Stimulated activated CD4-positive, alpha-beta T cell treated with anti-CD3 and anti-CD28 coated beads, Interleukin-4, amount 100 ng/mL, for 48 hours (primary cell): ENCODE measurements around the gene ZMAT3.

Source experiments
- DNase-seq, 2 donors: peaks; one replicate each; pipeline ENCODE4 v3.0.0-alpha.2; 2020; ENCODE audit warnings: low read depth in 2 of 2

Gene ZMAT3

GRCh38 chr3:179021119-179021903 lies 50.3 kb downstream of the ZMAT3 start:
- no peak for DNase-seq

GRCh38 chr3:179020112-179020511 lies 51.5 kb downstream of the ZMAT3 start:
- no peak for DNase-seq

GRCh38 chr3:179018808-179019207 lies 52.8 kb downstream of the ZMAT3 start:
- no peak for DNase-seq

GRCh38 chr3:179016979-179017670 lies 54.5 kb downstream of the ZMAT3 start:
- DNase-seq = no peak

GRCh38 chr3:179015551-179016020 lies 56.0 kb downstream of the ZMAT3 start:
- peak in 1 of 2 donors; percentile 40 for DNase-seq

GRCh38 chr3:179005706-179006105 lies 65.9 kb downstream of the ZMAT3 start:
- no peak for DNase-seq

GRCh38 chr3:179005213-179005612 lies 66.4 kb downstream of the ZMAT3 start:
- DNase-seq = no peak

- no peak for DNase-seq
Measured at GRCh38 chr3:179000659-179001058, 71.0 kb downstream of the ZMAT3 start.

- no peak for DNase-seq
Measured at GRCh38 chr3:179000144-179000543, 71.5 kb downstream of the ZMAT3 start.

GRCh38 chr3:178996399-178996798 lies 75.2 kb downstream of the ZMAT3 start:
- no peak for DNase-seq

- no peak for DNase-seq
Measured at GRCh38 chr3:178990293-178990692, 81.3 kb downstream of the ZMAT3 start.

GRCh38 chr3:178989821-178990220 lies 81.8 kb downstream of the ZMAT3 start:
- DNase-seq = no peak

GRCh38 chr3:178987745-178988144 lies 83.9 kb downstream of the ZMAT3 start:
- DNase-seq = no peak

GRCh38 chr3:178986456-178986855 lies 85.2 kb downstream of the ZMAT3 start:
- no peak for DNase-seq

GRCh38 chr3:178982137-178982536 lies 89.5 kb downstream of the ZMAT3 start:
- no peak for DNase-seq

GRCh38 chr3:178975320-178975719 lies 96.3 kb downstream of the ZMAT3 start:
- DNase-seq = no peak

- no peak for DNase-seq
Measured at GRCh38 chr3:178971614-178972013, 100.0 kb downstream of the ZMAT3 start.

GRCh38 chr3:178969004-178969700 lies 102.5 kb downstream of the ZMAT3 start:
- no peak for DNase-seq
